ENCODE data around the gene CTU1.

DNA sequence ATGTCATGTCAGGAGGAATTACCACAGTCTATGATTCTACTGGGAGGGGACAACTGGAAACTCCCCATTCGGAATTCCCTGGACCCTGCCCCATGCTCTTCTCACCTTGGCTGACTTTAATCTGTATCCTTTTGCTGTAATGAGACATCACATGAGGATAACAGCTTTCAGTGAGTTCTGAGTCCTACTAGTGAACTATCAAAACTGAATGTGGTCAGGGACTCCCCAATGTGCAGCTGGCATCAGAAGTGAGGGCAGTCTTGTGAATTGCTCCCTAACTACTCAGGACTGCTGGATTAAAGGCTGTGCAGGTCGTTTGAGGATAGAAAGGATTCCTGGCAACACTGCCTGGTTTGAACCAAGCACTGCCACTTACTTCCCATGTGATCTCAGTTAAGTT lies 49.1 kb upstream of the CTU1 start:
- TF ChIP-seq POLR2A (IDR thresholded peaks at IDR 0.05; ENCODE audit: low read depth, low read length) (no peak), TAF1 (IDR thresholded peaks at IDR 0.05; ENCODE audit: low read depth, low read length) (no peak), POLR2AphosphoS5 (IDR thresholded peaks at IDR 0.05; ENCODE audit: low read depth, low read length) (no peak), SPI1 (IDR thresholded peaks at IDR 0.05; ENCODE audit: low read depth, low read length) (no peak), POU2F2 (IDR thresholded peaks at IDR 0.05; ENCODE audit: low read depth, low read length) (no peak)

Measured in GM12891 (cell line).